ENCODE measurements around the gene OR5C1. TPM values are rescaled to one million over a fixed set of nuclear protein-coding genes. Genes with fewer than 3 reads are reported as not detected.

The OR5C1 gene
- total and polyA plus RNA-seq, 2 of the 13 experiments (the other 11 are each of a cell fraction or from before 2014, with no cell fraction given), result not detected

GRCh38 chr9:122810306-122810946 lies 21.7 kb downstream of the OR5C1 start:
- no peaks in the 10 kb centered on the region for H3K9me3 ChIP-seq (ENCODE audit: low read length)
- ATAC-seq (peak; percentile 93), FAIRE-seq (peak; percentile 96), DNase-seq (ENCODE audit: low spot score) (peak; percentile 75)
- no peaks in the 10 kb centered on the region for H3K27me3 ChIP-seq (ENCODE audit: control insufficient read depth in 1 of 2, insufficient read depth in 2 of 2, low read length in 2 of 2)
- no peak overlapping the region for H3K9ac ChIP-seq (ENCODE audit: insufficient read depth, low read depth, low read length)
- H3K27ac ChIP-seq (ENCODE audit: extremely low read length, insufficient read depth, low read length), result no peak overlapping the region
- ChIA-PET CTCF (ENCODE audit: low intra/inter-chr PET ratio, low total read pairs) (interaction anchor here (0.6 to 3.6 kb wide), 3 partner anchors 346 to 685 kb away, joined by 3 to 49 read pairs (median 5); no protein-coding TSS in a partner anchor), POLR2A (no interaction called here)
- intact Hi-C loops (cut with micrococcal nuclease; ENCODE audit: unreplicated experiment) (loop anchor here (1.0 to 5.0 kb wide), 3 partner anchors 347 to 713 kb away; no protein-coding TSS in a partner anchor), in situ Hi-C loops (cut with HindIII; ENCODE audit: extremely low pct_ligation_motif_present, low pct_unique_long_range_greater_than_20kb) (loop anchor here (5.0 to 25.0 kb wide), 3 partner anchors 343 to 706 kb away; partner anchors contain the start of gene PTGS1)
- H2AFZ ChIP-seq (ENCODE audit: low read length), result no peak overlapping the region
- H3K36me3 ChIP-seq (replicated peaks in 1 of 2; ENCODE audit: control insufficient read depth in 1 of 2, insufficient read depth in 2 of 2, low read length in 2 of 2), result no peaks in the 10 kb centered on the region
- H3K79me2 ChIP-seq (ENCODE audit: insufficient read depth, low read length), result no peaks in the 10 kb centered on the region
- no peak overlapping the region for H3K4me3 ChIP-seq (replicated peaks in 1 of 3; ENCODE audit: insufficient read depth in 1 of 3, low read depth in 2 of 3, low read length in 3 of 3)
- WGBS (ENCODE audit: low lambda C conversion rate), result 2% methylated on average over 8 of the region's 8 CpGs
- peak overlapping the region; percentile 48 for H3K4me2 ChIP-seq (ENCODE audit: low read depth, low read length)
- H4K20me1 ChIP-seq (ENCODE audit: insufficient read depth, low read length), result no peaks in the 10 kb centered on the region
- peaks cover 27% of the 10 kb centered on the region for H3K4me1 ChIP-seq (ENCODE audit: insufficient read depth, low read length)
- no TSS peak for BruUV-seq (replicated peaks)
- TF ChIP-seq ZBTB14 (CRISPR knock-in tag; IDR thresholded peaks at IDR 0.05) (no peak), BCLAF1 (IDR thresholded peaks at IDR 0.05) (no peak), CHD4 (IDR thresholded peaks at IDR 0.05; ENCODE audit: borderline replicate concordance, low read length) (no peak), STAG1 (CRISPR knock-in tag; IDR thresholded peaks at IDR 0.05) (peak; percentile 96), HCFC1 (IDR thresholded peaks at IDR 0.05; ENCODE audit: low read depth, low read length) (no peak), KDM2A (CRISPR knock-in tag; IDR thresholded peaks at IDR 0.05; ENCODE audit: borderline replicate concordance, low read depth) (0 out of 2 replicates have a peak, but pooled peaks have one; percentile 32), CTCF (CRISPR knock-in tag; IDR thresholded peaks at IDR 0.05) (peak; percentile 93), HMGXB4 (CRISPR knock-in tag; IDR thresholded peaks at IDR 0.05; ENCODE audit: borderline replicate concordance in 1 of 2, low read depth in 1 of 2) (0 out of 4 replicates have a peak, but pooled peaks of 1 of the 2 experiments have one; percentile 55), ZBTB39 (CRISPR knock-in tag; IDR thresholded peaks at IDR 0.05) (no peak), RAD21 (CRISPR knock-in tag; IDR thresholded peaks at IDR 0.05) (peak; percentile 82), HOXA5 (CRISPR knock-in tag; IDR thresholded peaks at IDR 0.05) (no peak), PHF20 (CRISPR knock-in tag; IDR thresholded peaks at IDR 0.05) (no peak), ZNF569 (CRISPR knock-in tag; IDR thresholded peaks at IDR 0.05; ENCODE audit: borderline replicate concordance) (no peak)
